Heart left ventricle (tissue), 13 donors: Measurements from ENCODE around the gene MYO15B.

Experiments used
- POLR2A ChIP-seq, 2 donors: fragments of 450-650 bp; IDR thresholded peaks; one replicate each; pipeline ENCODE4 v1.6.1; 2017; ENCODE audit warnings: antibody characterized with exemption in 2 of 2, mild to moderate bottlenecking in 2 of 2, moderate library complexity in 2 of 2
- TF ChIP-seq, protein P1 (sequence below), 12 donors: fragments of 200-600 bp; sonication (generic) in 4 of 12; IDR thresholded peaks; one replicate each; pipeline versions ENCODE4 v1.5.0 to v1.8.0; 2018 to 2022; ENCODE audit warnings: antibody characterized with exemption in 12 of 12, mild to moderate bottlenecking in 5 of 12
- donor health status: ischemic (EF 13 %, LVEDD 7.1; RV severe dilation, severe dysfunction).
- donor health status: DM: no; HTN: yes; CAD: no.
- donor health status: DM: no; HTN: no; CAD: no.
- donor health status: ischemic (EF 25% LVEDD 6.9; RV normal size, moderate dysfunction).
- donor health status: ischemic (EF 25% LVEDD 5.7; RV mildly dilated, moderate dysfunction).
- donor health status: ischemic (EF 35%, LVEDD 5.7; RV mildly dilated, moderate dysfunction).
- donor health status: nonischemic (EF 11% LVEDD 7.7; RV severe dilation, severe dysfunction).
- donor health status: DM: yes; HTN: yes; CAD: no.
- donor health status: PGD.
- donor health status: ischemic (EF 29% LVEDD 5.4; RV normal size, mild dysfunction).
- donor health status: nonischemic (EF 23%, LVEDD 6.1; RV moderate dilation, normal function).

DNA sequence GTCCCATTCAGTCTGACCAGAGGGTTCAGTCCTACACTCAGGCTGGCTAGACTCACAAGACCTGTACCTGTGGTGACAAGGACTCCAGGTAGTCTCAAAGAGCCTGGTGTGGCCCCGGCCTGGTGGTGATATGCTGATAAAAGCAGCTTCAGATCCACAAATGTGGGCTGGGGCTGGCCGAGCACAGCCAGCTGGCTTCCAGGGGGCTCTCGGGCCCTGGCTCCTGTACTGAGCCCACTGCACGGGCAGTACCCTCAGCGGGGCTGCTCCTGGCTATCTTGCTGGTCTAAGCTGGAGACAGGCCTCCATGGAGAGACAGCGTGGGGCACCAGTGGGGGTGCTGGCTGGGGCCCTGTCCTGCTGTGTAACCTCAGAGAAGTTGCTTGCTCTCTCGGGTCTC, 50.0 kb downstream of the MYO15B start:
- TF ChIP-seq, protein P1, sequence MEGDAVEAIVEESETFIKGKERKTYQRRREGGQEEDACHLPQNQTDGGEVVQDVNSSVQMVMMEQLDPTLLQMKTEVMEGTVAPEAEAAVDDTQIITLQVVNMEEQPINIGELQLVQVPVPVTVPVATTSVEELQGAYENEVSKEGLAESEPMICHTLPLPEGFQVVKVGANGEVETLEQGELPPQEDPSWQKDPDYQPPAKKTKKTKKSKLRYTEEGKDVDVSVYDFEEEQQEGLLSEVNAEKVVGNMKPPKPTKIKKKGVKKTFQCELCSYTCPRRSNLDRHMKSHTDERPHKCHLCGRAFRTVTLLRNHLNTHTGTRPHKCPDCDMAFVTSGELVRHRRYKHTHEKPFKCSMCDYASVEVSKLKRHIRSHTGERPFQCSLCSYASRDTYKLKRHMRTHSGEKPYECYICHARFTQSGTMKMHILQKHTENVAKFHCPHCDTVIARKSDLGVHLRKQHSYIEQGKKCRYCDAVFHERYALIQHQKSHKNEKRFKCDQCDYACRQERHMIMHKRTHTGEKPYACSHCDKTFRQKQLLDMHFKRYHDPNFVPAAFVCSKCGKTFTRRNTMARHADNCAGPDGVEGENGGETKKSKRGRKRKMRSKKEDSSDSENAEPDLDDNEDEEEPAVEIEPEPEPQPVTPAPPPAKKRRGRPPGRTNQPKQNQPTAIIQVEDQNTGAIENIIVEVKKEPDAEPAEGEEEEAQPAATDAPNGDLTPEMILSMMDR (IDR thresholded peaks at IDR 0.05): no peak
- no peak for TF ChIP-seq POLR2A (IDR thresholded peaks at IDR 0.05)
